Skeletal muscle tissue (tissue), 4 donors: ENCODE data around the gene NAA25. TPM values are rescaled to one million over a fixed set of nuclear protein-coding genes. Genes with fewer than 3 reads are reported as not detected.
"Not testable (repeated sequence)": the region's sequence is repeated elsewhere in the genome, so short reads cannot be mapped to it uniquely, and the experiment has no call there.

ENCODE experiments used
- H3K27ac ChIP-seq: one replicate; pipeline ENCODE4 v1.7.0; 2013; ENCODE audit warnings: mild to moderate bottlenecking, low read depth, low read length, inconsistent platforms
- H3K27me3 ChIP-seq, 3 donors: one replicate each; pipeline ENCODE4 v1.7.0; 2013; ENCODE audit warnings: low read length in 3 of 3; ENCODE audit not compliant: control insufficient read depth in 3 of 3, insufficient read depth in 3 of 3
- H3K36me3 ChIP-seq, 3 donors: one replicate each; pipeline ENCODE4 v1.7.0; 2013; ENCODE audit warnings: low read length in 3 of 3; ENCODE audit not compliant: control insufficient read depth in 3 of 3, insufficient read depth in 3 of 3
- H3K4me1 ChIP-seq, 3 donors: one replicate each; pipeline ENCODE4 v1.7.0; 2013; ENCODE audit warnings: low read length in 3 of 3, mild to moderate bottlenecking in 3 of 3; ENCODE audit not compliant: control insufficient read depth in 3 of 3, insufficient read depth in 3 of 3
- H3K4me3 ChIP-seq, 3 donors: one replicate each; pipeline ENCODE4 v1.7.0; 2013; ENCODE audit warnings: low read length in 3 of 3
- H3K9ac ChIP-seq, 3 donors: one replicate each; pipeline ENCODE4 v1.7.0; 2013; ENCODE audit warnings: low read length in 3 of 3, mild to moderate bottlenecking in 3 of 3, moderate library complexity in 2 of 3, low read depth in 1 of 3
- H3K9me3 ChIP-seq, 3 donors: one replicate each; pipeline ENCODE4 v1.7.0; 2013; ENCODE audit warnings: low read length in 3 of 3; ENCODE audit not compliant: control insufficient read depth in 3 of 3
- total RNA-seq: library from RNA; depleted of rRNA; stranded (reverse); fragments of >200 nt; gene quantifications from one replicate; pipeline ENCODE4 v1.2.3, GENCODE V29; 2014
- donor health status: Osteomylitis.

NAA25 gene
- total RNA-seq, 1 donor from 2014 or later: 38.1 TPM

DNA sequence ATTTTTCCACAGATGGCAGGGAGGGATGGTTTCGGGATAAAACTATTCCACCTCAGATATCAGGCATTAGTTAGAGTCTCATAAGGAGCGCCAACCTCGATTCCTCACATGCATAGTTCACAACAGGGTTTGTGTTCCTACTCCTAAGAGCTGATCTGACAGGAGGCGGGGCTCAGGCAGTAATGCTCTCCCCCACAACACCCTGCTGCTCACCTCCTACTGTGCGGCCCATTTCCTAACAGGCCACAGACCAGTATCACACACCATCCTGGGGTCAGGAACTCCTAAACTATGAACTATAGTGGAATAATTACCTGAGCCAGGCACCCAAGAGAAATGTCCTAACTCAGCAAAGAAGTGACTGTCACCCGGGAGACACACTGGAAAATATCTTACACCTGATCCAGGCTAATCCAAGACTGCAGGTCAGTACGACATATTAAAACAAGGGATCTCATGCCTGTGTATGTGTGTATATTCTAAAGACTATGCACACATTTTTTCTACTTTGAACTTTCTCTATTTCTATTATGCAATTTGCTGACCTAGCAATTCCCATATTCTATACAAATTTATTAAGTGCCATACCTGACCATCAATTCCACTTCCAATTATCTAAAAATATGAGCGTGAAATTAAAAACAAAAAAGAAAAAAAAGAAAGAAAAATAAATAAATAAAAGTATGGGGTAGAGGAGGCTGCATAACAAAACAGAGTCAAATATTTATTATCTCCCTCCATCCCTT is 4.7 kb downstream of the NAA25 start:
- Histone ChIP-seq H3K9me3 (no peaks in the 10 kb centered on the region), H3K36me3 (peaks cover 4 to 8% (median 6%) of the 10 kb centered on the region in 3 donors), H3K9ac (peak overlapping the region in 1 of 3 donors; percentile 30), H3K27ac (peak overlapping the region; percentile 56), H3K4me1 (peaks cover 23 to 40% (median 29%) of the 10 kb centered on the region in 3 donors), H3K4me3 (no peak overlapping the region), H3K27me3 (no peaks in the 10 kb centered on the region)

DNA sequence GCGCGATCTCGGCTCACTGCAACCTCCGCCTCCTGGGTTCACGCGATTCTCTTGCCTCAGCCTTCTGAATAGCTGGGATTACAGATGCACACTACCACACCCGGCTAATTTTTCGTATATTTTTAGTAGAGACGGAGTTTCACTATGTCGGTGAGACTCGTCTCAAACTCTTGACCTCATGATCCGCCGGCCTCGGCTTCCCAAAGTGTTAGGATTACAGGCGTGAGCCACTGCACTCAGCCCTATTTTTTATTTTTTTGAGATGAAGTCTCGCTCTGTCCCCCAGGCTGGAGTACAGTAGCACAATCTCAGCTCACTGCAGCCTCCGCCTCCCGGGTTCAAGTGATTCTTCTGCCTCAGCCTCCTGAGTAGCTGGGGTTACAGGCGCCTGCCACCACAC is 5.8 kb downstream of the NAA25 start:
- H3K36me3 ChIP-seq: peaks cover 7 to 10% (median 8%) of the 10 kb centered on the region in 3 donors
- H3K27ac ChIP-seq: not testable (repeated sequence)

DNA sequence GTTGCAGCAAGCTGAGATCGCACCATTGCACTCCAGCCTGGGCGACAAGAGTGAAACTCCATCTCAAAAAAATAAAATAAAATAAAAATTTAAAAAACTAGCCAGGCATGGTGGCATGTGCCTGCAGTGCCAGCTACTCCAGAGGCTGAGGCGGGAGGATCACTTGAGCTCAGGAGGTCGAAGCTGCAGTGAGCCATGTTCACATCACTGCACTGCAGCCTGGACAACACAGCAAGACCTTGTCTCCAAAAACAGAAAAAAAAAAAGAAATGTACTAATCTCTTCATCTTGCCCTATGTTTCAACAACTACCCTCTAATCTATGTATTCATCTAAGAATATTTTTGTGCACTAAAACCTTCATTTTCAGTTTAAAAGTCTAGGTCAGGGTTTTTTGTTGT is 6.5 kb downstream of the NAA25 start:
- Histone ChIP-seq H3K9ac (no peak overlapping the region), H3K4me1 (peaks cover 17 to 31% (median 20%) of the 10 kb centered on the region in 3 donors), H3K27me3 (no peaks in the 10 kb centered on the region), H3K36me3 (peaks cover 7 to 10% (median 8%) of the 10 kb centered on the region in 3 donors), H3K27ac (no peak overlapping the region), H3K4me3 (no peak overlapping the region), H3K9me3 (no peaks in the 10 kb centered on the region)

More for the DNA sequence above, 5.8 kb downstream of the NAA25 start:
- peaks cover 22 to 34% (median 27%) of the 10 kb centered on the region in 3 donors for H3K4me1 ChIP-seq
- not testable (repeated sequence) for H3K27me3 ChIP-seq, H3K9ac ChIP-seq, H3K4me3 ChIP-seq, H3K9me3 ChIP-seq

DNA sequence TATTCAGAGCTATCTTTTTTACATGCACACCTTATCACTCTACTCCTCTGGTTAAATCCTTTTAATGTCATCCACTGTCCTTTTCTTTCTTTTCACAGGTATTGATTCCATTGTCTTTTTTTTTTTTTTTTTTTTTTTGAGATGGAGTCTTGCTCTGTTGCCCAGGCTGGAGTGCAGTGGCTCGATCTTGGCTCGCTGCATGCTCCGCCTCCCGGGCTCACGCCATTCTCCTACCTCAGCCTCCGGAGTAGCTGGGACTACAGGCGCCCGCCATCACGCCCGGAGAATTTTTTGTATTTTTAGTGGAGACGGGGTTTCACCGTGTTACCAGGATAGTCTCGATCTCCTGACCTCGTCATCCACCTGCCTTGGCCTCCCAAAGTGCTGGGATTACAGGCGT is 8.1 kb downstream of the NAA25 start:
- H3K4me3 ChIP-seq, H3K9ac ChIP-seq, H3K9me3 ChIP-seq, H3K27me3 ChIP-seq, H3K27ac ChIP-seq: not testable (repeated sequence)
- Histone ChIP-seq H3K36me3 (peaks cover 7 to 15% (median 13%) of the 10 kb centered on the region in 3 donors), H3K4me1 (peaks cover 8 to 26% (median 12%) of the 10 kb centered on the region in 3 donors)

DNA sequence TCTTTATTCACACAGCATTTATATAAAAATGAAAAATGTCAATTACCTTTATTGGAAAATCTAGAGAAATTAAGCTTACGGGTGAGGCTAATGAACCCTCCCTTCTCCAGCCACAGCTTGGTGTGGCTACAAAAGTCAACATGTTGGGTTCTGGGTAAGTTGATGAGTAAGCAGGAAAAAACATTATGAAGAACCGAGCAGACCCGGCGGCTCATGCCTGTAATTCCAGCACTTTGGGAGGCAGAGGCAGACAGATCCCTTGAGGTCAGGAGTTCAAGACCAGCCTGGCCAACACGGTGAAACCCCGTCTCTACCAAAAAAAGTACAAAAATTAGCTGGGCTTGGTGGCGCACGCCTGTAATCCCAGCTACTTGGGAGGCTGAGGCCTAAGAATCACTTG is 10.9 kb downstream of the NAA25 start:
- no peak overlapping the region for H3K9ac ChIP-seq
- H3K4me1 ChIP-seq: peaks cover 0 to 6% (median 0%) of the 10 kb centered on the region in 3 donors
- peaks cover 7 to 17% (median 13%) of the 10 kb centered on the region in 3 donors for H3K36me3 ChIP-seq
- no peak overlapping the region for H3K4me3 ChIP-seq
- H3K27me3 ChIP-seq: no peaks in the 10 kb centered on the region
- no peaks in the 10 kb centered on the region for H3K9me3 ChIP-seq
- H3K27ac ChIP-seq: no peak overlapping the region

DNA sequence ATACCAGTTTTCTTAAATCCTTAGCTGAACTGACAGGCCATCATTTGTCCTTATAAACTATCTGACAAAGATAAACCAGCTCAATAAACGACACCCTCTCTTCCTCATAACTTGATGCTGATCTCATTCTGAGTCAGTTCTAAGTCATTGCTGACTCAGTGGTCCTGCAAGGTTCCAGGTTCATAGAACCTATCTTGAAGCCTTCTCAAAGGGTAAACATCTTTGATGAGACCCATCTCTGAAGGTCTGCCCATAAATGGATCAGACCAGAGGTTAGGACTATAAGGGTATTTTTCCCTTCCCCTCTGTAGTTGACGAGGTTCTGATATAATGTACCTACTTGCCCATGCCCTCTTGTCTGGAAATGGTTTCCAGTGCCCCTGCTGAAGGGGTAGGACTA is 11.9 kb downstream of the NAA25 start:
- Histone ChIP-seq H3K4me3 (no peak overlapping the region), H3K27me3 (no peaks in the 10 kb centered on the region), H3K27ac (no peak overlapping the region), H3K4me1 (peaks cover 0 to 6% (median 0%) of the 10 kb centered on the region in 3 donors), H3K36me3 (peaks cover 7 to 25% (median 19%) of the 10 kb centered on the region in 3 donors), H3K9me3 (no peaks in the 10 kb centered on the region), H3K9ac (no peak overlapping the region)

DNA sequence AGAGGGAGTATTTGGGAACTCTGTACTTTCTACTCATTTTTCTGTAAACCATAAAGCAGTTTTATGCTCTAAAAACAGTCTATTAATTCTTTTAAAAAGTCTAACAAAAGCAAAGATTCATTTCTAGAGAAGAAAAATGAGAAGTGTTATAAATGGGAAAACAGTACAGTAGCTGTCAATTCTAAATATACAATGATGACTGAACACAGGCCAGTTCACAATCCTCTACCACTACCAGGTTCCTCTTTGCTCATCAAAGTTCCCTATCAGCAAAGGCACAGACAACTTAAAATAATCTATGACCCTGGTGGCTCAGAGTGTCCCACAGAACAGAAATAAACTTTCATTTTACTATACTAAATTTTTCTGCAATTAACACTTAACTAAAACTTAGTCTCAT is 12.5 kb downstream of the NAA25 start:
- H3K9ac ChIP-seq: no peak overlapping the region
- no peak overlapping the region for H3K4me3 ChIP-seq
- peaks cover 8 to 29% (median 21%) of the 10 kb centered on the region in 3 donors for H3K36me3 ChIP-seq
- H3K9me3 ChIP-seq: no peaks in the 10 kb centered on the region
- no peaks in the 10 kb centered on the region for H3K27me3 ChIP-seq
- peaks cover 0 to 6% (median 0%) of the 10 kb centered on the region in 3 donors for H3K4me1 ChIP-seq
- H3K27ac ChIP-seq: no peak overlapping the region

DNA sequence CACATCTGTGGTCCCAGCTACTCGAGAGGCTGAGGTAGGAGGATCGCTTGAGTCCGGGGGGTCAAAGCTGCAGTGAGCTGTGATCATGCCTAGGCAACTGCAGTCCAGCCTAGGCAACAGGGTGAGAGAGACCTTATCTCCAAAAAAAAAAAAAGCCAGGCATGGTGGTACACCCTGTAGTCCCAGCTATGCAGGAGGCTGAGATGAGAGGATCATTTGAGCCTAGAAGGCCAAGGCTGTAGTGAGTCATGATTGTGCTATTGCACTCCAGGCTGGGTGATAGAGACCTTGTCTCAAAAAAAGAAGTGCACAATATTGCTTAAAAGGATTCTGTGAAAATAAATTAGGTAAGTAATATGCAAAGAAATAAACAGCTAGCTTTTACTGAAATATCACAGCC is 17.0 kb downstream of the NAA25 start:
- Histone ChIP-seq H3K9ac (no peak overlapping the region), H3K27me3 (no peaks in the 10 kb centered on the region), H3K36me3 (peaks cover 17 to 35% (median 33%) of the 10 kb centered on the region in 3 donors), H3K4me3 (no peak overlapping the region), H3K4me1 (peaks cover 0 to 2% (median 0%) of the 10 kb centered on the region in 3 donors), H3K9me3 (no peaks in the 10 kb centered on the region), H3K27ac (no peak overlapping the region)

DNA sequence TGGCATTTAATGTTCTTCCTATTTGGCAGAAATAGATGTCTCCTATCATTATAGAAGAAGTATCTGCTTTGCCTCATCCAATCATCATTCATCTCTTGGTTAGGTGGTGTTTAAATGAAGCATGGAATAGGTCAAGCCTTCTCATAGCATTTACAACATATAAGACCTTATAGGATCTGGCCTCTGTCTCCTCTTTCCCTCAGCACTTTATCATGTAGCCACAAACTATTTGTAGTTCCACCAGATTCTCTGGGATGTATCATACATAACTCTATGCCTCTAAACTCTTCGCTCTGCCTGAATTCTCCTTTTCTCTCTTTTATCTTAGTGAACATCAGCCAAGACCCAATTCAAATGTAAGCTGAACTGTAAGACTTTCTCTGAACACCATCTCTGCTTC is 20.7 kb downstream of the NAA25 start:
- no peaks in the 10 kb centered on the region for H3K4me1 ChIP-seq
- no peak overlapping the region for H3K4me3 ChIP-seq
- H3K36me3 ChIP-seq: peaks cover 21 to 43% (median 36%) of the 10 kb centered on the region in 3 donors
- H3K27me3 ChIP-seq: no peaks in the 10 kb centered on the region
- no peaks in the 10 kb centered on the region for H3K9me3 ChIP-seq
- no peak overlapping the region for H3K27ac ChIP-seq
- H3K9ac ChIP-seq: no peak overlapping the region

DNA sequence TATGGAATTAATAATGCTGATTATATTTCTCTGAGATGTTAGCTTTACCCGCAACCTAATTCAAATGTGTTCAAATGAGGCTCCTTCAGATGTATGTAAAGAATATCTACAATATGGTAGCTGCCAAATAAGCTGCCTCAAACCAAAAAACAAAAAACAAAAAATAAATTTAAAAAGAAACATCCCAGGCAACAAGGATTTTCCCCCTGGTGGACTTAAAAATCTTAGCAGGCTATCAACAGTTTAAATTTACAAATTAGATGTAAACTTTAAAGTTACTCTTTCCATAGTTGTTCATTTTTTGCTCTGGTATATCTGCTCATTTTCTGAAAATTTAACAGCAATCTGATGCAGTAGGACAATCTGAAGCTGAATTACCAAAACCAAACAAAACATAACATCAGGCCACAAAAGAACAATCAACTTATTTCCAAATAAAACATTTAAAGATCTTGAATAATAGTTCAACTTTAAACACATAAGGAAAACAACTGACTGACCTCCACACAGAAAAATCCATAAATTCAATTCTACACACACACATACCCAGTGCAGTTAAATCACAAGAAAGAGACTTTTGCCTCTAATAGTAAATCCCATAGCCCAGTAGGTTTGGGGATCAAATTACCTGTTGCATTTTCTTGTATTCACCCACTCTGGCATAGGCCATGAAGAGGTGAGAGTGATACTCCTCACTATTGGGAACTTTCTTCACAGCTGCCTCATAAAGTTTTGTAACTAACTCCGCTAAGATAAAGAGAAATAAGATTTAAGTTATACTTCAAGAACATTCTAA is 21.3 kb downstream of the NAA25 start:
- no peak overlapping the region for H3K9ac ChIP-seq
- no peaks in the 10 kb centered on the region for H3K9me3 ChIP-seq
- H3K4me3 ChIP-seq: no peak overlapping the region
- no peak overlapping the region for H3K27ac ChIP-seq
- H3K4me1 ChIP-seq: no peaks in the 10 kb centered on the region
- no peaks in the 10 kb centered on the region for H3K27me3 ChIP-seq
- peaks cover 21 to 43% (median 33%) of the 10 kb centered on the region in 3 donors for H3K36me3 ChIP-seq
